AG09319 (cell line): ENCODE data around the gene ADISSP.

Experiments used
- DNase-seq: peaks from one replicate; pipeline ENCODE4 v3.0.0-alpha.2; 2010; ENCODE audit warnings: low read depth; ENCODE audit errors: extremely low read depth
- CTCF ChIP-seq: IDR thresholded peaks from 2 replicates; pipeline ENCODE4 v1.5.1; 2011; ENCODE audit warnings: low read depth, mild to moderate bottlenecking, inconsistent platforms, low read length, moderate library complexity

ADISSP gene

GRCh38 chr20:3745686-3746173 lies 21.8 kb downstream of the ADISSP start:
- TF ChIP-seq CTCF = no peak
- no peak for DNase-seq

DNA sequence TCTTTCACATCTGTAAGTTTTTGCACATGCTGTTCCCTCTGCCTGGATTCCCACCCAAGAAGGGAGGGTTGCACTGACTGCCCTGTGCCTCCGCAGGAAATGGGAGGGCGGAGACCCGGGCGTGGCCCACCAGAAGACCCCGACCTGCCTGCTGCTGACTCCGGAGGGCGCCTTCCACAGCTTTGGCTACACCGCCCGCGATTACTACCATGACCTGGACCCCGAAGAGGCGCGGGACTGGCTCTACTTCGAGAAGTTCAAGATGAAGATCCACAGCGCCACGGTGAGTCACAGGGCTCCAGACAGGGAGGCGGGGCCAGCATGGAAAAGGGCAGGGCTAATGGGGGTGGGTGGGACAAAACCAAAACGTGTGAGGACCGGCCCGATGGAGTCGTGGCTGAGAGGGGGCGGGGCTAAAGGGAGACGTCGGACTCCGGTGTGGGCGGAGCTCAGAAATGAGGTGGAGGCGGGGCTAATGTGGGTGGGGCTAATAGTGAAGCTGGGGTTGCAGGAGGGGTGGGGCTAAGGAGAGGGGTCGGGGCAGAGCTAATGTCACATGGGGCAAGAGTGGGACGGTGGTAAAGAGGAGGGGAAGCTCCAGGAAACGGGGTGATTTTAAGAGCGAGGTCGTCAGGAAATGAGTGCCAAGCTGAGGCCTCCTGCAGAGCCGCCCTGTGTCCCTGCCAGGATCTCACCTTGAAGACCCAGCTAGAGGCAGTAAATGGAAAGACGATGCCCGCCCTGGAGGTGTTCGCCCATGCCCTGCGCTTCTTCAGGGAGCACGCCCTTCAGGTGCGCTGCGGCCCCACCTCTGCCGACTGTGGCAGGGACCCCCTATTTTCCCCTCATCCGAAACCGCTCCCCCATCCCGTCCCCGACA lies 22.5 kb downstream of the ADISSP start:
- no peak for DNase-seq

DNA sequence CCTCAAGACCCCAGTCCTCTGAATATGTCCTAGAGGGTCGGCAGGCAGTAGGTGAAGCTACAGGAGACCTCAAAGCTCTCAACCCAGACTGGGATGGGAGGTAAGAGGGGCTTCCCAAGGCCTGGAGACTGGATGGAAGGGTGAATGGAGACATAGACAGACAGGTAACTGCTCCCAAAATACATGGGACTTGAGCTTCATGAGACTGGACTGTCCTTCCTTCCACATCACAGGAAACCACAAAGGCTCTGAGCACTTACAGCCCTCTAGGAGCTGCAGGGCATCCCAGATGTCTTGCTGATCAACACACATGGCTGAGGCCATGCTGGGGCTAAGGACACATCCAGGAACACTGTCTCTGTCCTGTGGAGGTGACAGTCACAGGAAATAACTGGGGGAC lies 23.5 kb downstream of the ADISSP start:
- no peak for TF ChIP-seq CTCF
- no peak for DNase-seq

More for the DNA sequence above, 22.5 kb downstream of the ADISSP start:
- TF ChIP-seq CTCF = no peak

GRCh38 chr20:3743251-3743650 lies 24.3 kb downstream of the ADISSP start:
- no peak for DNase-seq
- TF ChIP-seq CTCF = no peak

DNA sequence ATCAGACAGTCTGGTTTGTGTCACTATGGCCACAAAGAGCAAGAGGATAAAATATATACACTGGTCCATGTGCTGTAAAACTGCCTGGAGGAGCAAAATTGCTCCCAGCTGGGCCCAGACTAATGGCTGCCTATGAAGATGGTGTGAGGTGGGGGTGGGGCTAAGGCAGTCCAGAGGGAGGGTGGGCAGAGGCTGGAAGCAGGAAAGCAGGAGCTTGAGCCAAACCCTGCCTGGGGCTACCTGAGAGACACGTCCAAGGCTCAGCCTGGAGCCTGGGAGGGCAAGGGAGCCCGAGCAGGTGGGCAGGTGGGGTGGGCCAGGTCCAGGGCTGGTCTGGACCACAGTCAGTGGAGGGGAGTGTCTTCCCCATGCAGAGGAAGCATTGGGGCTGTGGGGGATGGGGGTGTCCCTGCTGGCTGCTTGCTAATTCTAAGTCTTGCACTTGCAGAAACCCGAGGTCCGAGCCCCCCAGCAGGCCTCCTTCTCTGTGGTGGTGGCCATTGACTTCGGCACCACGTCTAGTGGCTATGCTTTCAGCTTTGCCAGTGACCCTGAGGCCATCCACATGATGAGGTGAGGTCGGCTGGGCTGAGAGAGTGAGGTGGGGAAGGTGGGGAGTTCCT lies 25.6 kb downstream of the ADISSP start:
- DNase-seq = no peak
- TF ChIP-seq CTCF = no peak

- TF ChIP-seq CTCF = no peak
- DNase-seq = no peak
Observed at GRCh38 chr20:3740615-3741301, 26.8 kb downstream of the ADISSP start.
